ENCODE data around the gene AKR7A2. TPM values are rescaled to one million over a fixed set of nuclear protein-coding genes. Genes with fewer than 3 reads are reported as not detected.

Gene AKR7A2
- total RNA-seq, 1 donor from 2014 or later = 53.7 TPM

DNA sequence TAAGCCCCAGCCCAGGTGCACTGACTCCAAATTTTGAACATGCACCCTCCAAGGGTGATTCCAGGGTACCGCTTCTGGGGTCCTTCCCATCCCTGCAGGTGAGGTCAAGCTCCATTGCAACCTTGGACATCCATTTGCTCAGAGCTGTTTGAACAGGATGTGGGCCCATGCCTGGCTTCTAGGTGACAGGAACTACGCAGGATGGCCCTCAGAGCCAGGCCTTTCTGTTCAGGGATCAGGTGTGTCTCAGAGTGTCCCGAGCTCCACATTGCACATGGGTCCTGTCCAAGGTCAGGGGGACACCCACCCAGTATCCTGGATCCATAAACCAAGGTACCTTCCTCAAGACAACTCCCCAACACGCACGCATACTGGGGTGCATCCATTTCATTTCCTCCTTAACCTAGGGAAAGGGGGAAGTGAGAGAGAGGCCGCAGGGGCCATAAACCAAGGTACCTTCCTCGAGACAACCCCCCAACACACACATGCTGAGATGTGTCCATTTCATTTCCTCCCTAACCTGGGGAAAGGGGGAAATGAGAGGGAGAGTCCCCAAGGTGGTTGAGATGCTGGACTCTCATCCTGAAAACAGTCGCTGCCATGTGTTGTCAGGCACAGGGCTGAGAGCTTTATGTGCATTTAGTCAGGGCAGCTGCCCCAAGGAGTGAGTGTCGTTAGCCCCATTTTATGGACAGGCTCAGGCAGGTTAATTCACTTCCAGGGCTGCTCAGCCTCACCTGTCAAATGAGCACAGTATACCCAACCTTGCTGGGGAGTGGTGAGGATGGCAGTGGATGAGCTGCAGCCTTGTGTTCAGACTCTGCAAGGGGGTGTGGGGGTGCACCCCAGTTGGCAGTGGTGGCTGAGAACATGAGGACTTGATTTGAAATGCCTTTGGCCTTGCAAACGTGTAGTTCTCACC is 2.3 kb upstream of the AKR7A2 start:
- Mint-ChIP-seq H3K36me3 (ENCODE audit: insufficient read depth) (peaks cover 1% of the 10 kb centered on the region), H3K27me3 (no peaks in the 10 kb centered on the region), H3K4me1 (ENCODE audit: low read depth) (peaks cover 15% of the 10 kb centered on the region), H3K4me3 (ENCODE audit: low read depth) (no peak overlapping the region), H3K9me3 (ENCODE audit: low read depth) (no peaks in the 10 kb centered on the region), H3K27ac (no peak overlapping the region)
- TF ChIP-seq CTCF (IDR thresholded peaks at IDR 0.05; ENCODE audit: unreplicated experiment) = no peak
- no peak for DNase-seq (ENCODE audit: low spot score, unreplicated experiment)

DNA sequence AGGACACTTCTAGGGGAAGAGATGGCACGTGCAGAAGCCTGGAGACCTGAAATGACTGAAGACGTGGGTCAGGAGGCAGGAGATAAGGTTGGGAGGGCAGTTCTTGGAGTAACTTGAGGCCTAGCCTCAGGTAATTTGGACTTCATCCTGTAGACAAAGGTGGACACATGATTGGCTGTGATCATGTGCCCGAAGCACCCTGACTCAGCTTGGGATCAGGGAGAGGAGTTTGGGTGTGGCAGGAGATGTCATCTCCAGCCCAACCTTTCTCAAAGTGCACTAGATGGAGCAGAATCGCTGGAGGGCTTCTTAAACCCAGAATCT is 1.7 kb upstream of the AKR7A2 start:
- Mint-ChIP-seq H3K27ac (peak overlapping the region; percentile 15), H3K27me3 (no peaks in the 10 kb centered on the region), H3K4me3 (ENCODE audit: low read depth) (peak overlapping the region; percentile 83), H3K9me3 (ENCODE audit: low read depth) (no peaks in the 10 kb centered on the region), H3K36me3 (ENCODE audit: insufficient read depth) (peaks cover 5% of the 10 kb centered on the region), H3K4me1 (ENCODE audit: low read depth) (peaks cover 15% of the 10 kb centered on the region)
- no peak for TF ChIP-seq CTCF (IDR thresholded peaks at IDR 0.05; ENCODE audit: unreplicated experiment)
- DNase-seq (ENCODE audit: low spot score, unreplicated experiment) = no peak

- TF ChIP-seq CTCF (IDR thresholded peaks at IDR 0.05; ENCODE audit: unreplicated experiment) = no peak
- no peak for DNase-seq (ENCODE audit: low spot score, unreplicated experiment)
- H3K27ac Mint-ChIP-seq = peak overlapping the region; percentile 89
- H3K36me3 Mint-ChIP-seq (ENCODE audit: insufficient read depth) = peaks cover 4% of the 10 kb centered on the region
- H3K4me3 Mint-ChIP-seq (ENCODE audit: low read depth) = peak overlapping the region; percentile 83
- no peaks in the 10 kb centered on the region for H3K27me3 Mint-ChIP-seq
- H3K9me3 Mint-ChIP-seq (ENCODE audit: low read depth) = no peaks in the 10 kb centered on the region
- peaks cover 15% of the 10 kb centered on the region for H3K4me1 Mint-ChIP-seq (ENCODE audit: low read depth)
These were observed 1.1 kb upstream of the AKR7A2 start for GRCh38 chr1:19312782-19313635.

GRCh38 chr1:19311503-19311930 is 427 bp downstream of the AKR7A2 start:
- Mint-ChIP-seq H3K4me3 (ENCODE audit: low read depth) (peak overlapping the region; percentile 88), H3K27ac (peak overlapping the region; percentile 79)

More at GRCh38 chr1:19311503-19311930, 427 bp downstream of the AKR7A2 start:
- H3K4me1 Mint-ChIP-seq (ENCODE audit: low read depth) = peaks cover 15% of the 10 kb centered on the region
- no peaks in the 10 kb centered on the region for H3K9me3 Mint-ChIP-seq (ENCODE audit: low read depth)
- DNase-seq (ENCODE audit: low spot score, unreplicated experiment) = no peak
- peaks cover 12% of the 10 kb centered on the region for H3K36me3 Mint-ChIP-seq (ENCODE audit: insufficient read depth)
- H3K27me3 Mint-ChIP-seq = no peaks in the 10 kb centered on the region
- no peak for TF ChIP-seq CTCF (IDR thresholded peaks at IDR 0.05; ENCODE audit: unreplicated experiment)
